ENCODE results near the gene CNPY1.

Gene CNPY1

DNA sequence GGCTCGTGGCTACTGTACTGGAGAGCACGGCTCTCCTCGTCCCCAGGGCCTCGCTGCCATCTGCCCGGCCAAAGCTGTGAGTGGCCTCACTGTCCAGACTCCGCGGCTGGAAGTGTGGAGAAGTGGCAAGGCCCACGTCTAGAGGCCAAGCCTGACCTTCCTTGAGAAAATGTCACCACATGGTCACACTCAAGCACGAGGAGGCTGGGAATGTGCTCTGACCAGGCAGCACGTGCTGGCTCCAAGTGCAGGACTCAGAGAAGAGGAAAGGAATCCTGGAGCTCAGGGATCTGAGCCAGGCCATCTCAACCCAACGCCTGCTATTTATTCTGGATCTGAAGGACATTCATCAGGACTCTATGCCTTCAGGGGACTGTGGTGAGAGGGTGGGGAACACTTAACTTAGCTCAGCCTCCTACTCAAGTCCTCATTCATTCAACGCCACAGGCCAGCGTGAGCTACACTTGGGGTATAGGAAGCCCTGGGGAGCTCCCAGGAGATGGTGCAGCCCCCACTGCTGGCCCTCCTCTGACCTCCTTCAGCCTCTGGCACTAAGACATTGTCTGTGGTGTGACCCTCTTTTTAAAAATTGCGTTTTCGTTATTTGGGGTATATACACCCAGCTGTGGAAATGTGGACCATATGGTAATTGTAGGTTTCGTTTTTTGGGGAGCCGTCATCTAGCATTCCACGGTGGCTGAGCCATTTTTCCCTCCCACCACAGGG is 59.4 kb downstream of the CNPY1 start:
- DNase-seq, result no peak

DNA sequence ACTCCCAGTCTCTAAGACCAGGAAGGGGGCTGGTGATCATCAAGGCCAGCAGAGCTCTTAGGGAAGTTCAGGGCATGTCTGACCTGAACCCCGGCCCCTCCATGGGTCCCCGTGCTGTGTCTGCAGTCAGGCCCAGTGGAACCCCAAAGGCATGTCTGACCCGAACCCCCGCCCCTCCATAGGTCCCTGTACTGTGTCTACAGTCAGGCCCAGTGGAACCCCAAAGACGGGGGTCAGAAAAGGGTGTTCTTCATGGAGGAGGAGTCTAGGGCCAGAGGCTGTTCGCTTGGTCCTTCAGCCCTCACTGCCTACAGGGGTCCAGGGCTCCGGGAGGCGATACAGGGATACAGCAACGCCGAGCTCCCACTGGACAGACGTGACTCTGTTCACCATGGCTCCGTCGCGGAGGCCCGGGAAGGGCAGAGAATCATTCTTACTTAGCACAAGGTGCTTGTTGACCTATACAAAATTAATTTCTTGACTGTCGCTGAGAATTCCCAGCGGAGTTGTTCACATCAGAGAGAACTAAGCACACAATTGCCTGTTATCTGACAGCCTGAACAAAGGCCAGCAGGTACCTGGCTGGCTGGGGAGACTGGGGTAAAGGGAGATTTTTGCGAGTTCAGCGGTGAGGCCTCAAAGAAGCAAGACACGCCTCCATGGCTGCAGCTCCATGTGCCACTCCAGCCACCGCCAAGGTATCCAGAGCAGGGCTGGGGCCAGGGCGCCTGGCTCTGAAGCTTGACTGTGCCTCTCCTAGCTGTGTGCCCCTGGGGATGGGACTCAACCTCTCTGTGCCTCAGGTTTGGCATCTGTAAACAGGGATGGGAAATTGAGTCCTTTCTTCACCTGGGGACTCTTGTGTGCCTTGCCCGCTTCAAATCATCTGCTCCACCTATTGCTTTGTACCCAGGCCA is 61.6 kb downstream of the CNPY1 start:
- DNase-seq, result no peak

DNA sequence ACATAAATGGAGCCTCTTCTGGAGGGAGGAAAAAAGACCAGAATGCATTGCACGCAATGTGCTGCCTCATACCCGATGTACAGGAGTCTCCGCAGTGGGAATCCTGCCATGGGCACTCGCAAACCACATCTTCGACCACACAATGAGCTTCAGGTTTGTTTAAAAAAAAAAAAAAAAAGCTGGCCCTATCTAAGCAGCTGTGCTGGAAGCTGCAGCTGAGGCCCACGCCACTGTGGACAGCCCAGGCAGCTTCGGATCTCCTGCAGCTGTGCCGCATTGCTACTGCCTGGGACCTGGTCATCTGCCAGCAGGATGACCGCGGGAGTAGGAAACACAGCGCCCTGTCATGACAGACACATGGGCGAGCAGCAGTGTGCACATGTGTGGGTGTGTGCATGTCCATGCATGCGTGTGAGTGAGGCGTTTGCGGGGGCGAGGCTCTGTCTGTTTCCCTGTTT is 62.5 kb downstream of the CNPY1 start:
- no peak for DNase-seq

DNA sequence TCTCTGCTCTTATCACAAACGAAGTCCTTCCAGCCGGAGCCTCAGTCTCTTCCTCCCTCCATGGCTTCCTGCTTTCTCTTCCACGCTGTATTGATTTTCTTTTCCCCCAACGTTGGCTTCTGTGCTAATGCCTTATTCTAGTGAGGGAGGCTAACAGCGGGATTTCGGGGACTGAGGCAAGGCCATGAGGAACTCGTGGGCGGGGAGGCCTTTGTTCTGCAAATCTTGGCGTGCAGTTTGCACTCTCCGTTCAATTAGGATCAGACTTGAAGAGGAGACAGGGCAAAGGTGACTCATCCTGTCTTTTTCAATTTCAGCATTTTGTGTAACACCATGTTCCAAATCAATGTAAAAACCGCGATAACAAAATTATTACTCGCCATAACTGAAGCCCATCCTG is 63.1 kb downstream of the CNPY1 start:
- no peak for DNase-seq

DNA sequence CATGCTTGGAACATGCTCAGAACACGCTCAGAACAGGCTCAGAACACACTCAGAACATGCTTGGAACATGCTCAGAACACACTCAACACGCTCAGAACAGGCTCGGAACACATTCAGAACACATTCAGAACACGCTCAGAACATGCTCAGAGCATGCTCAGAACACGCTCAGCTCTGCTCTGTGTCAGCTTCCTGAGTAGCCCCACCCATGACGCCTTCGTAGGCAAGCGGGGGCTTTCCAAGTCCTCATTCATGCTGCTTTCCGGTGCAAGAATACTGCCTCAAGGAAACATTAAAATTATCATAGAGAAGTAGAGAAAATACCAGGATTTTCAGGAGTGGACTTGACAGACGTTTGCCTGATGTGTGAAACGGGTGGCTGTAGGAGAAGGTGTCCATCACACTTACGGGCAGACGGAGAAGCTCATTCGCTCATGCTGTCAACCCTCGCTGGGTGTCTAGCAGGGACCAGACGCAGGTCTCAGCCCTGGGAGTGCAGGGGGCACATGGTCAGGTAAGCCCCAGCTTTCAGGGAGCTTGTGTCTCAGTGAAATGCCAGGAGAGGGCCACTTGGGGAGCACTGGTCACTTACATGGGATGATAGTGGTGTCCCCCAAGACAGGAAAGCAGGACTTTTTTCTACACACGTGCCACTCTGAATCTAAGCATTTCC is 63.7 kb downstream of the CNPY1 start:
- no peak for DNase-seq

DNA sequence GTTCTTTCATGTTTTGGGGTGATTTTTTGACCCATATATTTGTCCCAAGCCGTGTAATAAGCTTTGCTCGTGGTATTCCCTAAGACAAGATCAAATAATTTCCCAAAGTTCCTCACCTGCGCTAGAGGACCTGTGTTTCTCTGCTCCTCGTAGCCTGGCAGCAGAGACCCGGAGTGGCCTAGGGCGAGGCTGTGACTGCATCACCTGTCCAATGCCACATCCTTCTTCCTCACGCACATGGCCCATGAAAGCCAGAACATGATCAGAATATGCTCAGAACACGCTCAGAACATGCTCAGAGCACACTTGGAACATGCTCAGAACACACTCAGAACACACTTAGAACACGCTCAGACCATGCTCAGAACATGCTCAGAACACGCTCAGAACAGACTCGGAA is 64.6 kb downstream of the CNPY1 start:
- DNase-seq, result no peak

DNA sequence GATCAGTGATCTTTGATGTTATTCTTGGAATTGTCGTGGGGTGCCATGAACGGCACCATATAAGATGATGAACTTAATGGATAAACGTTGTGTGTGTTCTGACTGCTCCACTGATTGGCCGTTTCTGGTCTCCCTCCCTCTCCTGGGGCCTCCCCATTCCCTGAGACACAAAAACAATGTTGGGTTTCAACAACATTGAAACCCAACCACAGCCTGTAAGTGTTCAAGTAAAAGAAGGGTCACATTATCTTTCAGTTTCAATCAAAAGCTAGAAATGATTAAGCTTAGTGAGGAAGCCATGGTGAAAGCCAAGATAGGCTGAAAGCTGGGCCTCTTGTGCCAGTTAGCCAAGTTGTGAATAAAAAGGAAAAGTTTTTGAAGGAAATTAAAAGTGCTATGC is 68.9 kb downstream of the CNPY1 start:
- DNase-seq, result no peak

DNA sequence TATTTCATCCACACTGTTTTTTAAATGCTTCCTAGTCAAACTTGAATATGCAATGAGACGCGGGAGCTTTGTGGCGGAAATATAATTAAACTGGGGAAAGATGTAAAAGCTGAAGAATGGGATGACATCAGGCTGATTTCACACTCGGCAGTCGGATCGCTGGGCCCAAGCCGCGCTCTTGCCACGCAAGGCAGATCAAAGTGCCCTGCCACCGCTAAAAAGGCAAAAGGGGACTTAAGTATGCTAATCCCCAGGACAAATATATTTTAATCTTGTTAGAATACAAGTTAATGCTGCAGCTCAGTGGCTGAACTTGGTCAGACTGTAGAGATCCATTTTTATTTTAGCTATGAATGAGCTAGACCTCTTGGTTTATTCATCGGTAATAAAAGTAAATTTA is 74.6 kb downstream of the CNPY1 start:
- no peak for DNase-seq

DNA sequence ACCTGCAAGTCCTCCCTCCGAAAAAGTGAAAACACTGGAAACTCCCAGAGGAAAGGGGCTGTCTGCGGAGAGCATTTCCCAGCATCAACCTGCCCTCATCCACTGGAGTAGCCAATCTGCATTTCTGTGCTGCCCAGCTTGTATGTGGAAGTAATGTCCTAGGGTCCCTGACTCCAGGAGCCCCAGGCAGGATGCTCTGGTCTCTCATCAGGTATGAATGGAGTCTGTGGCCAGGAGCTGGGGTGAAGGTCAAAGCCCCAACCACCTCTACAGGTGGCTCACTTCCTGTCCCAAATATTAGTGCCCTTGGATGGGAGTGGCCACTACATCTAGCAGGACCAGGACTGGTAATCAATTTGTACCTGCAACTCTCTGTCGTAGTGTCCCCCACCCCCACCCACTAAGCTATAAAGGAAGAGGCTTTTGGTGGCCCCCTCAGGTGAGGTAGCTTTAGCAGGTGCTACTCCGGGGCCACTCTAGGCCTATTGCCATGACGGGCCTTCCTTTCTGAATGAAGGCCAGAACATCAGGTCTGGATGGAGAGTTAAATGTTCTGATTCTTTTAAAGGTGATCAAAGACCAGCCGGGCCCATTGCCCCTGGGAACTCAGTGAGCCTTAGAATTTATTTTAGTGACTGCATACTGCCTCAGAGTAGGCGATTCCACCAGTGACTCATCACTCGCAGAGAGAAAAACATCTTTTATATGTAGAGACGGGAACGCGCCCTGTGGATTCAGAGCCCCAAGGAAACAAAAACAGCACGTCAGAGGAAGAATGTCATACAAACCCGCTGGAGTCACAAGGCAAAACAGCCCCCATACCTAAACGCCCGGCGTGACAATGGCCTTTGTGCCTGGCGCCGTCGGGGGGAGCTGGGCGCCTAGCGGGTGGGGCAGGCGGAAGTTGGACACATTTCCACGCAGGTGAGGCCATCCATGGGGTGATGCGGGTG is 75.4 kb downstream of the CNPY1 start:
- DNase-seq, result no peak

DNA sequence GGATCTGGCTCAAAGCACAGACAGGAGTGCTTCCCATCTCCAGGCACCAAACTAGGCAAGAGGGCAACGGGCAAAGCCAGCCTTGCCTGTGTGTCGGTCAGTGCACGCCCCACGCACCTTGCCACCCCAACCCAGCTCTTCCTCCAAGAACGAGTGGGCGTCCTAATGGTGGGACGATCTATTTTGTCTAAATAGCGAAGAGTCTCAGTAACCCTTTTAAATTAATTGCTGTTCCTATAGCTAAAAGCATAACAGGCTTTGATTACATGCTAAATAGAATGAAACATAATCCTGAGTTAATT is 76.2 kb downstream of the CNPY1 start:
- no peak for DNase-seq

DNA sequence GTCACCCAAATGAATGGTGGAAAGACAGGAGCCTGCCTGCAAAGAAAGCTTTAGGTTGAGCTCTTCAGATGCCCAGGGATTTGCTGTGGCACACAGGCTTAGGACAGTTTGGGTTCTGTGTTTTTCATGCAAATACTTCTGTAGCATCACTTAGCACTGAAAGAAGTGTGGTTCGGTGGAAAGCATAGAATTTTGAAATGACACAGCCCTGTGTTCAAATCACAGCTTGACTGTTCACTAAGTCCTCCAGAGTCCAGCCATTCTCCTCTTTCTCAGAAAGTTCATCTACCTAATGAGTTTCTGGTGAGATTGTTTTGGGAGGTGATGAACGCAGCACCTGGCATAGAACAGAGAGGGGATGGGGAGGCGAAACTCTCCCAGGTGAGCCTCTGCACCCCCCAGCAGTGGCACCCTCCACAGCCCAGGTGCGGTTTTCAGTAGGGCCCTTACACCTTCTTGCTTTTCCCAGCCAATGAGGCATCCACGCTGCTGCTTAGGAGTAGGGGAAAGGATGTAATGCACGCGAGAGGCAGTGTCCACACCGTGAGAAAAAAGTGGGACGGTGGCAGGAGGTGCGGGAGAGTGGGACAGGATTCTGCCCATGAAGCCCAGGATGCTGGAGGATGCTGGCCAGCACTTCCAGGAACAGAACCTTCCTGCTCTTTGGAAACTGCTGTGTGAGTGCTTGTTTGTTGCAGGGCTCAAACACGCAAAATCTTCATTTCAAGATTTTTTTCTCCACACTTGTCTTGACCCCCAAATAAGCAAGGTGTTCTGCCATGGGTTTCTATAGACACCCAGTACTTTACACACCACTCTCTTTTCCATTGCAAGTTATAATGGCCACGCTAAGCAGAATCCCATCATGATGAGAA is 76.8 kb downstream of the CNPY1 start:
- no peak for DNase-seq

DNA sequence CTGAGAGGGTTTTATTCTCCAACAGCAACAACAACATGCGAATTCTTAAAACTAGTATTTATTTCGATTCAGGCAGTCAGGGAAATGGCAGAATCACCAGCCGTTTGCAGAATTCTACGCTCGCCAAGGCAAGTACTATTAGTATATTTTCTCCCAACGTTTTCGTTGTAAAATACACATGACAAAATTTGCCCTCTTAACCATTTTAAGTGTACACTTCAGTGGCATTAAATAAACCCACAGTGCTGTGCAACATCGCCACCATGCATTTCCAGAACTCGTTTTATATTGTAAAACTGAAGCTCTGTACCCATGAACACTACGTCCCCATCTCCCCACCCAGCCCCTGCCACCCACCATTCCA is 77.6 kb downstream of the CNPY1 start:
- no peak for DNase-seq

DNA sequence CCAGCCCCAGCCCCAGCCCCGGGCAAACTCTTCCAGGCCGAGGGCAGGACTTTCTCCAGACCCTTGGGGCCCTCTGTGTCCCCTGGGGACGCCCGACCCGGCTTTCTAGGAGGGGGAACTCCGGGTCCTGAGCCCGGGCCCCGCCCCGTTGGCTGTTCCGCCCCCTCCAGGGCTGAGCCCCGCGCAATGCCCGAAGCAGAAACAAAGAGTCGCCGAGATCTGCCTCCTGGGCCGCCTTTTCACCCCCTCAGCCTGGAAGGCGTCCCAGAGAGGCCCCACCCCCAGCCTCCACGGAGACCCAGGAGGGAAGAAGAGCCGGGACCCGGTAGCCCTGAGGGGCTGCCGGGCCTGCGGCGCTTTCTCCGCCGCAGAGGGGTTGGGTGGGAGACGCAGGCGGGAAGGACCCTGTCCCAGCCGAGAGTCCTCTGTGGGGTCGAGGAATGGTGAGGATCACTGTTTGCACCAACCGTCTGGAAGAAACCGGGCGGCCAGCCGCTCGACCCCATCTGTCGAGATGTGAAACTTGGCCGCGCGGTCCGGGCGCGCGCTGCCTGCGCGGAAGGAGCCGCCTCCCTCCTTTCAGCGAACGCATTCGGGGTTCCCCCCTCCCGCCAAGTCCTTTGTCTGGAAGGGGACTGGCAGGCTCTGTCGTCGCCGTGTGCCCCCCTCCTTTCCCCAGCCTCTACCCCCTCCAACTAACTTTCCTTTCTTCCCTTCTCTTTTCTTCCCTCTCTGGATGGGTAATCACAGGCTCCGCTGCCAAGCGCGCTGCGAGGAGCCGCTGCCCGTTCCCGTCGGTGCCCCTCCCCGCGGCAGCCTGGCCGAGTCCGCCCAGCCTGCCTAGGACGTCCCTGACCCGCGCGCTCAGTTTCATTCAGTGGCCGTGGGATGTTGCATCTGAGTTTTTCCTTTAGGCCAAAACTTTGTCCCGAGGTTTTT is 78.2 kb downstream of the CNPY1 start:
- no peak for DNase-seq

DNA sequence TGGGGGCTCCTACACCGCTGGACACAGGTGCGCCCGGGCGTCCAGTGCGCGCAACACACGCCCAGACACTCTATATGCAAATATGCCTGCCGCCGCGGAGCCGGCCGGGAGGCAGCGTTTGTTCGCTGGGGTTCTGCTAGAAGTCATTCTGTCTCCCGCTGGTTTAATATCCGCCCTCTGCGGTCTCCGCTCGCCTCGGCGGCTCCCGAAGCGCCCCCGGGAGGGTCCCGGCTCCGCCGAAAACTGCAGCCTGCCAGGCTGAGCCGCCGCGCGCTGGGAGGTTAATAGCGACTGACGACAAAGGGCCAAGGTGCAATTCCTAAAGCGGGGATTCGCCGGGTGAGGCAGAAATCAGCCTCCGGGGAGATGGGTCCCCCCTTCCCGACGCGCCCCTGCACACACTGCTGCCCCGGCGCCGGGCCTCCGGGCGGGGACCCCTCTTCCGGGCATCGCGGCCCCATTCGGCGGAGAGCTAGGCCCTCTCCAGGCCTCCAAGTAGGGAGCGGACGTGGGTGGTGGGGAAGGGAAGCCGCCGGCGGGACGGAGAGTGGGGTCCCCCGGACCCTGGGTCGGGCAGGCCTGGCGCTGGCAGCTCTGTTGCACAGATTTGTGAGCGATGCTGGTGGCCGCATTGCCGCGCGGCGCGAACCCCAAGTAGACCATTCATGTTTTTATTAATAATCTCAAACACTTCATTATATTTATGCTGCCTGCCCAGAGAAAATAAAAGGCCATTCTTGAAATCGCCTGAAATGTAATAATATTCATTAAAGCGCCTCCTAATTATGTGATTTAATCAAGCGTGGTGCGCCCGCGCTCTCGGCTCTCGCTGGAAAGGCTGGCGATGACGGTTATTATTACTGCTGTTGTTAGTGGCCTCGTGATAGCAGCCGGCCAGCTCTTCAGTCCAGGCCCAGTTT is 79.3 kb downstream of the CNPY1 start:
- no peak for DNase-seq

DNA sequence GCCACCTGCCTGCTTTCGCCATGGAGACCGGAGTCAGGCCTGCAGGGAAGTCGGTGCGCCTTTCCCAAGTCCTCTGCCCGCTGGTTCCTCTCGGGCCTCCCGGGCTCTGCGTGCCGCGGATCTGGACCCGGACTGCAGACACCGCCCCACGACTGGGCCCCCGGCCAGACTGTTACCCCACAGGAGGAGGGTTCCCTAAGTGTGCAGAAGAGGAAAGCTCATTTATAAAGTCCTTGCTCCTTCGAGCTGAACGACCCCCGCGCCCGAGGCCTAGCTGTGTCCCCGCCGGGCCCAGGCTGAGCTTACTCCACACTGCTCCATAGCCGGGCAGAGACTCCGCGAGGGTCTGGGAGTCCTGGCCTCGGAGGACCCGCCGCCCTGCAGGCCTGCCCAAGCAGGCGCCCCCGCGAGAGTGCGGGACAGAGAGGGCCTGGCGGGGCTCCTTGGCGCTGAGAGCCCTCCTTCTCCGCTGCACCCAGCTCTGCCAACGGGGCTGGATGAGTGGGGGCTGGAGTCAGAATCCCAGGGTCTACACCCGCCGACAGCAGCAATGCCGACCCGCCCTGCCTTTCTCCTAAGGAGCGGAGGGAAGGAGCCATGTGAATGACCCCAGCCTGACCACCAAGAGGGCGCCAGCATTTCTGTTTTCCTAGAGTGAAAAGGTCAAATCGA is 80.1 kb downstream of the CNPY1 start:
- no peak for DNase-seq

DNA sequence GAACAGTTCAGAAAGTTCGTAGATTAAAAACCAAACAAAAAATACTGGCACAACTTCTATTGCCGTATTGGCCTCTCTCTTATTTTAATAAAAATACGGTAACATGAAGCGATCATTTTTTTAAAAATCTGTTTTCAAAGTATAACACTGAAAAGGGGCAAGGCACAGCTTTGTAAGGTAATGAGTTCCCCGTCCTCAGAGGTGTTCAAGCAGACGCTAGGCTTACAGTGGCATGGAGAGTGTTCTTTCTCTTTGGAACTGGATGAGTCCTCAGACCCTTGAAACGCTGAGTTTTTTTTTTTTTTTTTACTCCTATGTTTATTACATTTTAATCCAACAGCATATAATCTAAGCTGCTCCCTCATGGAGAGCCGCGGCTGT is 80.6 kb downstream of the CNPY1 start:
- DNase-seq, result no peak

DNA sequence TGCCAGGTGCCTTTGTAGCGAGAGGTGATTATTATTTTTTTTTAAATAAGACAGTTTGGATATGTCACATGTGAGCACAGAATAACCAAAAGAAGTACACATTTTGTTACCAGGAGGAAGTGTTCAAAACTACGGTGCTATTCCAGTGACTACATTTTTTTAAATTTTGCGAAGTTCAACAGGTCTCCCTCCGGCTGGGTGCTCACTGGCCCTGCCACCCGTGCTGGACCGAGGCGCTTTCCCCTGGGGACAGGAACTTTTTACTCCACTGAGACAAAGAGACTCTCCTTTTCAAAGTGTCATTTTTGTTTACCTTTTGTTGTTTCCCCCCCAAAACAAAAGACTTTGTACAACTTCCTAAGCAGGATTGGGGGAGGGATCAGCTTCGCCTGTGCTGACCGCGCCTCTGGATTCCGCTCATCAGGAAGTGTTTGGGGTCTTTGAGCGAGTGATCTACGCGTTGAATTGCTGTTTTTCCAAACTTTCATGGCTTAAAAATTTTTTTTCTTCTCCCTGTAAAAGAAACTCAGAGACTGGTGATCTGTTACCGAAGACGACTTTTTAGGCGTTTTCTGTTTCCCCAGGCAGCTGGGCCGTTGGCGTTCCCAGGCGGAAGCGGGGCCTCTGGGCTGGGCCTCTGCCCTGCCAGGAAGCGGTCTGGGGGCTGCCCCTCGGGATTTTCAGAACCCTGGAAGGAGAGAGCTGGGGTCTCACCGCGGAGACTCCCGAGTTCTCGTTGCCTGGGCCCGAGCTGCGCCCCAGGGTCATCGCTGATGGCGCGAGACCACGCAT is 81.2 kb downstream of the CNPY1 start:
- DNase-seq, result no peak

DNA sequence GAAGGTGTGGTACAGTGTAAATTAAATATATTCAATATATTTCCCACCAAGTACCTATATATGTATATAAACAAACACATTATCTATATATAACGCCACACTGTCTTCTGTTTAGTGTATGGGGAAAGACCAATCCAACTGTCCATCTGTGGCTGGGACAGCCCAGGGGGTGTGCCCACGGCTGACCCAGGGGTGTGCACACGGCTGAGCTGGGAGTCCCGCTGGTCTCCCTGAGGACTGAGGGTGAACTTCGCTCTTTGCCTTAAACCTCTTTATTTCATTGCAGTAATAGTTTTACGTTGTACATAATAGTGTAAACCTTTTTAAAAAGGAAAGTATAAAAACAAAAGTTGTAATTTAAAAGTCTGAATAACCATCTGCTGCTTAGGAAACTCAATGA is 82.2 kb downstream of the CNPY1 start:
- DNase-seq, result no peak
